Muscle of leg (tissue), 11 donors: ENCODE measurements around the gene MPRIP. TPM values are rescaled to one million over a fixed set of nuclear protein-coding genes. Genes with fewer than 3 reads are reported as not detected.
"Not testable (repeated sequence)": the region's sequence is repeated elsewhere in the genome, so short reads cannot be mapped to it uniquely, and the experiment has no call there.

Experiments used
- DNase-seq: peaks from one replicate; pipeline ENCODE4 v3.0.0; 2013
- H3K27ac ChIP-seq: one replicate; pipeline ENCODE4 v1.5.1; 2013; ENCODE audit warnings: mild to moderate bottlenecking, low read length, control low read depth
- H3K27me3 ChIP-seq: one replicate; pipeline ENCODE4 v1.6.1; 2013; ENCODE audit warnings: low read length; ENCODE audit not compliant: control insufficient read depth, insufficient read depth
- H3K36me3 ChIP-seq: one replicate; pipeline ENCODE4 v1.6.1; 2013; ENCODE audit warnings: low read length; ENCODE audit not compliant: control insufficient read depth, insufficient read depth
- H3K4me1 ChIP-seq: one replicate; pipeline ENCODE4 v1.6.1; 2013; ENCODE audit warnings: low read length; ENCODE audit not compliant: control insufficient read depth, insufficient read depth
- H3K4me3 ChIP-seq: one replicate; pipeline ENCODE4 v1.5.1; 2013; ENCODE audit warnings: low read length, control low read depth
- H3K9me3 ChIP-seq: replicated peaks from 2 replicates; pipeline ENCODE4 v1.6.1; 2013; ENCODE audit warnings: low read depth, low read length; ENCODE audit not compliant: control insufficient read depth
- WGBS: methylation state at CpG from one replicate; pipeline ENCODE4 v1.1.5; 2013; ENCODE audit warnings: missing lambda C conversion rate; ENCODE audit not compliant: insufficient coverage; 5-methylcytosine and 5-hydroxymethylcytosine counted together
- polyA plus RNA-seq, 8 donors: library from polyadenylated mRNA; unstranded; fragments of 120-200 nt; gene quantifications; one replicate each; pipeline versions ENCODE4 v1.2.1 to v1.2.3, GENCODE V29; 2013; ENCODE audit warnings: inconsistent platforms in 1 of 8, low replicate concordance in 1 of 8; ENCODE audit not compliant: insufficient read length in 8 of 8, insufficient read depth in 1 of 8
- total RNA-seq: library from RNA; stranded (reverse); fragments of 120-200 nt; gene quantifications from one replicate; pipeline ENCODE4 v1.2.4, GENCODE V29; 2013

The MPRIP gene
- total and polyA plus RNA-seq, 9 donors, result 144 to 211 (median 198) TPM

- H3K27ac ChIP-seq, H3K9me3 ChIP-seq, H3K4me3 ChIP-seq, H3K27me3 ChIP-seq, DNase-seq, H3K36me3 ChIP-seq, H3K4me1 ChIP-seq: not testable (repeated sequence)
- WGBS, result 73% methylated on average over 16 of the region's 20 CpGs
These were observed 39.2 kb upstream of the MPRIP start for GRCh38 chr17:17002731-17003715.

- 80% methylated on average over 19 of the region's 19 CpGs for WGBS
- no peak for DNase-seq
- H3K36me3 ChIP-seq, result no peaks in the 10 kb centered on the region
These were observed 37.8 kb upstream of the MPRIP start for GRCh38 chr17:17004251-17004996.

GRCh38 chr17:17004997-17005614 lies 37.2 kb upstream of the MPRIP start:
- not testable (repeated sequence) for H3K27me3 ChIP-seq, H3K4me1 ChIP-seq, H3K4me3 ChIP-seq, DNase-seq, H3K27ac ChIP-seq, H3K9me3 ChIP-seq, H3K36me3 ChIP-seq
- WGBS, result 60% methylated on average over 10 of the region's 14 CpGs

More at GRCh38 chr17:17004251-17004996, 37.8 kb upstream of the MPRIP start:
- peaks cover 4% of the 10 kb centered on the region for H3K27me3 ChIP-seq
- no peaks in the 10 kb centered on the region for H3K9me3 ChIP-seq
- H3K27ac ChIP-seq, result no peak overlapping the region
- peaks cover 8% of the 10 kb centered on the region for H3K4me1 ChIP-seq
- H3K4me3 ChIP-seq, result no peak overlapping the region

GRCh38 chr17:17007891-17008290 lies 34.4 kb upstream of the MPRIP start:
- H3K9me3 ChIP-seq, H3K27ac ChIP-seq, H3K4me3 ChIP-seq, H3K36me3 ChIP-seq, DNase-seq, H3K4me1 ChIP-seq, H3K27me3 ChIP-seq: not testable (repeated sequence)
- no CpG with 5 or more reads among the region's 6 CpGs for WGBS

- H3K27ac ChIP-seq, H3K4me1 ChIP-seq, H3K9me3 ChIP-seq, H3K36me3 ChIP-seq, H3K27me3 ChIP-seq, H3K4me3 ChIP-seq, DNase-seq: not testable (repeated sequence)
- WGBS, result 71% methylated on average over 5 of the region's 10 CpGs
These were observed 33.4 kb upstream of the MPRIP start for GRCh38 chr17:17008621-17009397.

- H3K27ac ChIP-seq, H3K4me3 ChIP-seq, H3K9me3 ChIP-seq, H3K27me3 ChIP-seq, DNase-seq, H3K36me3 ChIP-seq, H3K4me1 ChIP-seq: not testable (repeated sequence)
- no CpG with 5 or more reads among the region's 4 CpGs for WGBS
These were observed 32.3 kb upstream of the MPRIP start for GRCh38 chr17:17009972-17010371.

- H3K36me3 ChIP-seq, H3K27ac ChIP-seq, H3K4me1 ChIP-seq, H3K27me3 ChIP-seq, H3K9me3 ChIP-seq, H3K4me3 ChIP-seq, DNase-seq: not testable (repeated sequence)
- no CpG with 5 or more reads among the region's 12 CpGs for WGBS
These were observed 31.7 kb upstream of the MPRIP start for GRCh38 chr17:17010545-17011034.

GRCh38 chr17:17011043-17011907 lies 31.0 kb upstream of the MPRIP start:
- H3K36me3 ChIP-seq, H3K9me3 ChIP-seq, H3K27ac ChIP-seq, H3K4me3 ChIP-seq, H3K27me3 ChIP-seq, DNase-seq, H3K4me1 ChIP-seq: not testable (repeated sequence)
- no CpG with 5 or more reads among the region's 12 CpGs for WGBS
